SJSA1 (cell line): ENCODE results near the gene CSNK1G3. TPM values are rescaled to one million over a fixed set of nuclear protein-coding genes. Genes with fewer than 3 reads are reported as not detected.
"Not testable (repeated sequence)": the region's sequence is repeated elsewhere in the genome, so short reads cannot be mapped to it uniquely, and the experiment has no call there.

Source experiments
- DNase-seq, 2 experiments: peaks; one replicate each; pipeline ENCODE4 v3.0.0-alpha.2; 2015 to 2020; ENCODE audit warnings: low spot score in 2 of 2, low read depth in 1 of 2
- H3K27ac ChIP-seq: fragments of 250-450 bp; sonication (Bioruptor Pico); 2 replicates; pipeline ENCODE4 v1.5.1; 2020; ENCODE audit warnings: mild to moderate bottlenecking, moderate library complexity
- H3K27me3 ChIP-seq: fragments of 250-450 bp; sonication (Bioruptor Pico); replicated peaks from 2 replicates; pipeline ENCODE4 v1.5.1; 2020; ENCODE audit warnings: mild to moderate bottlenecking, moderate library complexity
- H3K36me3 ChIP-seq: fragments of 250-450 bp; sonication (Bioruptor Pico); 2 replicates; pipeline ENCODE4 v1.5.1; 2020; ENCODE audit warnings: mild to moderate bottlenecking
- H3K4me1 ChIP-seq: fragments of 250-450 bp; sonication (Bioruptor Pico); replicated peaks from 2 replicates; pipeline ENCODE4 v1.6.1; 2021; ENCODE audit warnings: mild to moderate bottlenecking
- H3K4me3 ChIP-seq: fragments of 250-450 bp; sonication (Bioruptor Pico); 2 replicates; pipeline ENCODE4 v1.5.1; 2020; ENCODE audit warnings: mild to moderate bottlenecking
- H3K9me3 ChIP-seq: fragments of 250-450 bp; sonication (Bioruptor Pico); replicated peaks from 2 replicates; pipeline ENCODE4 v1.5.1; 2020; ENCODE audit warnings: mild to moderate bottlenecking
- total RNA-seq: library from RNA; depleted of rRNA; stranded (reverse); fragments of >200 nt; shearing (Covaris generic); gene quantifications from 2 replicates; pipeline ENCODE4 v1.2.3, GENCODE V29; 2014; rRNA removed

Gene CSNK1G3
- 44.6 and 75.1 TPM in 2 replicates for total RNA-seq

- Histone ChIP-seq H3K36me3 (peaks cover 3% of the 10 kb centered on the region; the same call in 1 of the 2 replicates), H3K27ac (peak within 1 kb of the TSS; percentile 81), H3K27me3 (no peaks in the 10 kb centered on the region), H3K4me1 (peaks cover 9% of the 10 kb centered on the region), H3K9me3 (no peaks in the 10 kb centered on the region), H3K4me3 (peak within 1 kb of the TSS; percentile 89)
- DNase-seq: peak; percentile 98
Observed at GRCh38 chr5:123511648-123512605, at the start of gene CSNK1G3. TSS of gene CSNK1G3 (plus strand) at chr5:123512177. CDS start at chr5:123545664, 33,487 bp downstream.

GRCh38 chr5:123466839-123467238 is 45.1 kb upstream of the CSNK1G3 start:
- not testable (repeated sequence) for DNase-seq, H3K9me3 ChIP-seq, H3K36me3 ChIP-seq, H3K4me1 ChIP-seq, H3K4me3 ChIP-seq, H3K27me3 ChIP-seq, H3K27ac ChIP-seq

GRCh38 chr5:123471385-123471784 is 40.6 kb upstream of the CSNK1G3 start:
- Histone ChIP-seq H3K9me3 (no peaks in the 10 kb centered on the region), H3K4me3 (no peak overlapping the region), H3K36me3 (no peaks in the 10 kb centered on the region), H3K27me3 (no peaks in the 10 kb centered on the region), H3K4me1 (no peaks in the 10 kb centered on the region), H3K27ac (no peak overlapping the region)
- no peak for DNase-seq

- no peaks in the 10 kb centered on the region for H3K9me3 ChIP-seq
- no peaks in the 10 kb centered on the region for H3K4me1 ChIP-seq
- H3K36me3 ChIP-seq: no peaks in the 10 kb centered on the region
- H3K4me3 ChIP-seq: no peak overlapping the region
- H3K27me3 ChIP-seq: no peaks in the 10 kb centered on the region
- DNase-seq: no peak
- H3K27ac ChIP-seq: no peak overlapping the region
Observed at GRCh38 chr5:123472150-123472924, 39.6 kb upstream of the CSNK1G3 start.

- no peaks in the 10 kb centered on the region for H3K27me3 ChIP-seq
- no peaks in the 10 kb centered on the region for H3K36me3 ChIP-seq
- no peaks in the 10 kb centered on the region for H3K9me3 ChIP-seq
- no peak for DNase-seq
- H3K4me3 ChIP-seq: no peak overlapping the region
- H3K4me1 ChIP-seq: no peaks in the 10 kb centered on the region
- no peak overlapping the region for H3K27ac ChIP-seq
Observed at GRCh38 chr5:123474228-123474627, 37.7 kb upstream of the CSNK1G3 start.

- Histone ChIP-seq H3K4me1 (no peaks in the 10 kb centered on the region), H3K4me3 (no peak overlapping the region), H3K27me3 (no peaks in the 10 kb centered on the region), H3K27ac (no peak overlapping the region), H3K36me3 (no peaks in the 10 kb centered on the region), H3K9me3 (no peaks in the 10 kb centered on the region)
- no peak for DNase-seq
Observed at GRCh38 chr5:123476731-123477130, 35.2 kb upstream of the CSNK1G3 start.

GRCh38 chr5:123478546-123478945 is 33.4 kb upstream of the CSNK1G3 start:
- Histone ChIP-seq H3K4me3 (no peak overlapping the region), H3K9me3 (no peaks in the 10 kb centered on the region), H3K36me3 (no peaks in the 10 kb centered on the region), H3K27ac (no peak overlapping the region), H3K27me3 (no peaks in the 10 kb centered on the region), H3K4me1 (no peaks in the 10 kb centered on the region)
- DNase-seq: no peak

- H3K27ac ChIP-seq: no peak overlapping the region
- H3K9me3 ChIP-seq: no peaks in the 10 kb centered on the region
- no peak for DNase-seq
- peaks cover 2% of the 10 kb centered on the region for H3K27me3 ChIP-seq
- no peak overlapping the region for H3K4me3 ChIP-seq
- H3K36me3 ChIP-seq: no peaks in the 10 kb centered on the region
- no peaks in the 10 kb centered on the region for H3K4me1 ChIP-seq
Observed at GRCh38 chr5:123482258-123482657, 29.7 kb upstream of the CSNK1G3 start.

GRCh38 chr5:123483446-123484077 is 28.4 kb upstream of the CSNK1G3 start:
- Histone ChIP-seq H3K4me1 (no peaks in the 10 kb centered on the region), H3K36me3 (no peaks in the 10 kb centered on the region), H3K9me3 (no peaks in the 10 kb centered on the region), H3K27me3 (peaks cover 8% of the 10 kb centered on the region), H3K27ac (no peak overlapping the region), H3K4me3 (no peak overlapping the region)
- no peak for DNase-seq

- DNase-seq: no peak
- H3K36me3 ChIP-seq: no peaks in the 10 kb centered on the region
- no peaks in the 10 kb centered on the region for H3K4me1 ChIP-seq
- no peak overlapping the region for H3K27ac ChIP-seq
- no peaks in the 10 kb centered on the region for H3K9me3 ChIP-seq
- H3K4me3 ChIP-seq: no peak overlapping the region
- H3K27me3 ChIP-seq: peaks cover 10% of the 10 kb centered on the region
Observed at GRCh38 chr5:123485275-123485674, 26.7 kb upstream of the CSNK1G3 start.

GRCh38 chr5:123486951-123487655 is 24.9 kb upstream of the CSNK1G3 start:
- H3K9me3 ChIP-seq: no peaks in the 10 kb centered on the region
- no peaks in the 10 kb centered on the region for H3K36me3 ChIP-seq
- H3K4me1 ChIP-seq: no peaks in the 10 kb centered on the region
- no peak overlapping the region for H3K27ac ChIP-seq
- DNase-seq: no peak
- H3K4me3 ChIP-seq: no peak overlapping the region
- peaks cover 10% of the 10 kb centered on the region for H3K27me3 ChIP-seq

- H3K9me3 ChIP-seq: no peaks in the 10 kb centered on the region
- no peak overlapping the region for H3K4me3 ChIP-seq
- H3K27ac ChIP-seq: no peak overlapping the region
- no peak for DNase-seq
- no peaks in the 10 kb centered on the region for H3K4me1 ChIP-seq
- peaks cover 10% of the 10 kb centered on the region for H3K27me3 ChIP-seq
- no peaks in the 10 kb centered on the region for H3K36me3 ChIP-seq
Observed at GRCh38 chr5:123490974-123491373, 21.0 kb upstream of the CSNK1G3 start.

GRCh38 chr5:123495211-123495610 is 16.8 kb upstream of the CSNK1G3 start:
- not testable (repeated sequence) for H3K36me3 ChIP-seq, DNase-seq, H3K9me3 ChIP-seq, H3K27me3 ChIP-seq, H3K4me3 ChIP-seq, H3K27ac ChIP-seq, H3K4me1 ChIP-seq
